Stomach (tissue), 9 donors: Measurements from ENCODE around the gene SIX3. TPM values are rescaled to one million over a fixed set of nuclear protein-coding genes. Genes with fewer than 3 reads are reported as not detected.

ENCODE experiments used
- DNase-seq, 2 donors: peaks; one replicate each; pipeline versions ENCODE4 v3.0.0 to v3.0.0-alpha.2; 2013 to 2019
- H3K27ac ChIP-seq, 5 donors: fragments of 200-600 bp in 4 of 5; sonication (generic) in 4 of 5; one replicate each; pipeline ENCODE4 v1.5.1; 2013 to 2019; ENCODE audit warnings: mild to moderate bottlenecking in 1 of 5, moderate library complexity in 1 of 5
- H3K27me3 ChIP-seq, 3 donors: fragments of 200-600 bp; sonication (generic); one replicate each; pipeline ENCODE4 v1.5.1; 2017 to 2019; ENCODE audit warnings: mixed run types in 1 of 3
- H3K36me3 ChIP-seq, 4 donors: fragments of 200-600 bp; sonication (generic); 1 replicate in 3 of 4; 2 replicates in 1 of 4; pipeline ENCODE4 v1.5.1; 2016 to 2019
- H3K4me1 ChIP-seq, 4 donors: fragments of 200-600 bp; sonication (generic); one replicate each; pipeline ENCODE4 v1.5.1; 2016 to 2019
- H3K4me3 ChIP-seq, 4 donors: fragments of 200-600 bp; sonication (generic) in 3 of 4; one replicate each; pipeline ENCODE4 v1.5.1; 2016 to 2019; ENCODE audit warnings: mild to moderate bottlenecking in 1 of 4
- H3K9me3 ChIP-seq, 4 donors: fragments of 200-600 bp; sonication (generic); one replicate each; pipeline ENCODE4 v1.5.1; 2016 to 2019
- CTCF ChIP-seq, 7 experiments: fragments of 450-650 bp in 4 of 7; fragments of 200-600 bp in 3 of 7; sonication (generic) in 3 of 7; IDR thresholded peaks; one replicate each; pipeline ENCODE4 v1.5.1; 2016 to 2019; ENCODE audit warnings: antibody characterized with exemption in 7 of 7, control low read depth in 2 of 7, mild to moderate bottlenecking in 1 of 7
- EP300 ChIP-seq: sonication (generic); formaldehyde crosslinking; IDR thresholded peaks from one replicate; pipeline ENCODE4 v1.6.1; 2017; ENCODE audit warnings: antibody characterized with exemption
- POLR2A ChIP-seq, 4 donors: fragments of 450-650 bp; IDR thresholded peaks; one replicate each; pipeline ENCODE4 v1.6.1; 2016; ENCODE audit warnings: antibody characterized with exemption in 4 of 4, control low read depth in 2 of 4, mild to moderate bottlenecking in 1 of 4, moderate library complexity in 1 of 4
- POLR2AphosphoS5 ChIP-seq, 3 donors: sonication (generic); formaldehyde crosslinking; IDR thresholded peaks; one replicate each; pipeline ENCODE4 v1.6.1; 2016; ENCODE audit warnings: antibody characterized with exemption in 3 of 3
- WGBS, 5 donors: extraction: QIAGEN DNeasy Blood & Tissue Kit in 3 of 5; methylation state at CpG; one replicate each; pipeline versions ENCODE4 v1.1.5 to v1.1.7; 2013 to 2018; 5-methylcytosine and 5-hydroxymethylcytosine counted together
- intact Hi-C: fragments of 100-400 bp; cut with DNase I; formaldehyde crosslinking; loops from one replicate; pipeline ENCODE4 v1.15.1; 2023; ENCODE audit warnings: low total_unique reads
- polyA plus RNA-seq, 3 donors: library from polyadenylated mRNA; stranded (reverse); fragments of 200-250 nt; gene quantifications; one replicate each; pipeline ENCODE4 v1.2.3, GENCODE V29; 2013
- total RNA-seq, 5 donors: library from RNA; depleted of rRNA; stranded (reverse); fragments of >200 nt; gene quantifications; one replicate each; pipeline versions ENCODE4 v1.1.0 to v1.2.3, GENCODE V29; 2014 to 2016
- donor health status: healthy with polysubstance abuse.
- donor health status: Bipolar disorder and iron deficiency.
- donor health status: healthy.

The SIX3 gene
- total and polyA plus RNA-seq, 8 donors = not detected

- no peak for DNase-seq
- H3K9me3 ChIP-seq = no peaks in the 10 kb centered on the region
- no peak for TF ChIP-seq EP300
- no peak for TF ChIP-seq CTCF (IDR thresholded peaks at IDR 0.05)
- no peak for TF ChIP-seq POLR2A (IDR thresholded peaks at IDR 0.05)
- no peak for TF ChIP-seq POLR2AphosphoS5 (IDR thresholded peaks at IDR 0.05)
- 67 to 76% (median 70%) methylated on average over 7 of the region's 7 CpGs for WGBS, 5 donors
- peaks cover 0 to 35% (median 11%) of the 10 kb centered on the region in 3 donors for H3K27me3 ChIP-seq
- no peaks in the 10 kb centered on the region for H3K36me3 ChIP-seq
- no peaks in the 10 kb centered on the region for H3K4me1 ChIP-seq
- no peak overlapping the region for H3K27ac ChIP-seq
- intact Hi-C loops = no loop called here
- no peak overlapping the region for H3K4me3 ChIP-seq
Measured at GRCh38 chr2:44902217-44903137, 39.0 kb upstream of the SIX3 start.

- intact Hi-C loops = no loop called here
- Histone ChIP-seq H3K4me1 (no peaks in the 10 kb centered on the region), H3K36me3 (no peaks in the 10 kb centered on the region), H3K27ac (no peak overlapping the region), H3K27me3 (peaks cover 0 to 39% (median 17%) of the 10 kb centered on the region in 3 donors), H3K9me3 (peaks cover under 1 to 8% (median 3%) of the 10 kb centered on the region in 4 donors), H3K4me3 (no peak overlapping the region)
- no peak for TF ChIP-seq EP300
- TF ChIP-seq CTCF (IDR thresholded peaks at IDR 0.05) = no peak
- no peak for TF ChIP-seq POLR2A (IDR thresholded peaks at IDR 0.05)
- no peak for TF ChIP-seq POLR2AphosphoS5 (IDR thresholded peaks at IDR 0.05)
- 68 to 91% (median 85%) methylated on average over 1 of the region's 1 CpG for WGBS, 5 donors
- DNase-seq = no peak
Measured at GRCh38 chr2:44904578-44904977, 36.9 kb upstream of the SIX3 start.

- WGBS, 5 donors = 45 to 56% (median 55%) methylated on average over 6 to 10 of the region's 10 CpGs
- Histone ChIP-seq H3K27ac (no peak overlapping the region), H3K4me3 (no peak overlapping the region), H3K36me3 (no peaks in the 10 kb centered on the region), H3K9me3 (peaks cover 5 to 29% (median 19%) of the 10 kb centered on the region in 4 donors), H3K27me3 (peaks cover 0 to 33% (median 17%) of the 10 kb centered on the region in 3 donors), H3K4me1 (no peaks in the 10 kb centered on the region)
- TF ChIP-seq EP300 = no peak
- no peak for TF ChIP-seq POLR2AphosphoS5 (IDR thresholded peaks at IDR 0.05)
- TF ChIP-seq CTCF (IDR thresholded peaks at IDR 0.05) = no peak
- TF ChIP-seq POLR2A (IDR thresholded peaks at IDR 0.05) = no peak
- DNase-seq = no peak
- intact Hi-C loops = no loop called here
Measured at GRCh38 chr2:44906972-44907371, 34.5 kb upstream of the SIX3 start.

- Histone ChIP-seq H3K27me3 (peaks cover 0 to 23% (median 17%) of the 10 kb centered on the region in 3 donors), H3K36me3 (no peaks in the 10 kb centered on the region), H3K4me1 (no peaks in the 10 kb centered on the region), H3K4me3 (no peak overlapping the region), H3K27ac (no peak overlapping the region), H3K9me3 (peaks cover 5 to 29% (median 19%) of the 10 kb centered on the region in 4 donors)
- TF ChIP-seq POLR2A (IDR thresholded peaks at IDR 0.05) (no peak), EP300 (no peak), CTCF (IDR thresholded peaks at IDR 0.05) (no peak), POLR2AphosphoS5 (IDR thresholded peaks at IDR 0.05) (no peak)
- 82 to 95% (median 91%) methylated on average over 1 of the region's 1 CpG for WGBS, 5 donors
- DNase-seq = no peak
- intact Hi-C loops = no loop called here
Measured at GRCh38 chr2:44909831-44910230, 31.7 kb upstream of the SIX3 start.
